SK-N-SH treated with all-trans-retinoic acid at 6 μM for 48 hours (cell line): ENCODE measurements around the gene AGMO.

Experiments
- ATAC-seq: fragments of 200-7000 bp; cut with Tn5 transposase; 3 replicates; pipeline ENCODE4 v1.9.1; 2020; ENCODE audit warnings: mild to moderate bottlenecking, moderate library complexity
- ARNTL ChIP-seq: fragments of 450-650 bp; formaldehyde crosslinking; IDR thresholded peaks from 2 replicates; pipeline ENCODE4 v1.5.0; 2020; ENCODE audit warnings: low read depth, mild to moderate bottlenecking, moderate library complexity, borderline replicate concordance
- BACH2 ChIP-seq: fragments of 250-450 bp; sonication (Bioruptor Pico); IDR thresholded peaks from 2 replicates; pipeline ENCODE4 v1.9.0; 2021; ENCODE audit warnings: mild to moderate bottlenecking, borderline replicate concordance
- CSDC2 ChIP-seq: fragments of 250-450 bp; sonication (Bioruptor Pico); IDR thresholded peaks from 2 replicates; pipeline ENCODE4 v1.5.0; 2020; ENCODE audit warnings: mild to moderate bottlenecking, moderate library complexity
- CSRNP3 ChIP-seq: fragments of 250-450 bp; sonication (Bioruptor Pico); IDR thresholded peaks from 2 replicates; pipeline ENCODE4 v1.5.1; 2021; ENCODE audit warnings: mild to moderate bottlenecking, moderate library complexity
- ESRRG ChIP-seq: fragments of 250-450 bp; sonication (Bioruptor Pico); IDR thresholded peaks from 2 replicates; pipeline ENCODE4 v1.6.1; 2021; ENCODE audit warnings: mild to moderate bottlenecking
- GLIS3 ChIP-seq: fragments of 250-450 bp; sonication (Bioruptor Pico); IDR thresholded peaks from 2 replicates; pipeline ENCODE4 v1.5.0; 2020; ENCODE audit warnings: mild to moderate bottlenecking, moderate library complexity
- OSR1 ChIP-seq: fragments of 250-450 bp; sonication (Bioruptor Pico); IDR thresholded peaks from 2 replicates; pipeline ENCODE4 v1.8.0; 2022; ENCODE audit warnings: moderate library complexity, mild to moderate bottlenecking, inconsistent platforms
- RARB ChIP-seq: fragments of 250-450 bp; sonication (Bioruptor Pico); IDR thresholded peaks from 2 replicates; pipeline ENCODE4 v1.8.0; 2021; ENCODE audit warnings: mild to moderate bottlenecking, moderate library complexity
- SNAI2 ChIP-seq: fragments of 250-450 bp; sonication (Bioruptor Pico); IDR thresholded peaks from 2 replicates; pipeline ENCODE4 v1.5.0; 2020; ENCODE audit warnings: mild to moderate bottlenecking, moderate library complexity
- TCF4 ChIP-seq: fragments of 250-450 bp; sonication (Bioruptor Pico); IDR thresholded peaks from 2 replicates; pipeline ENCODE4 v1.8.0; 2021; ENCODE audit warnings: mild to moderate bottlenecking, moderate library complexity, borderline replicate concordance
- TOX ChIP-seq: fragments of 250-450 bp; sonication (Bioruptor Pico); IDR thresholded peaks from 2 replicates; pipeline ENCODE4 v1.8.0; 2021; ENCODE audit warnings: mild to moderate bottlenecking, moderate library complexity, borderline replicate concordance
- ZC3H10 ChIP-seq: fragments of 250-450 bp; sonication (Bioruptor Pico); IDR thresholded peaks from 2 replicates; pipeline ENCODE4 v1.5.1; 2021; ENCODE audit warnings: mild to moderate bottlenecking, moderate library complexity
- ZFP3 ChIP-seq: fragments of 250-450 bp; sonication (Bioruptor Pico); IDR thresholded peaks from 2 replicates; pipeline ENCODE4 v1.5.0; 2020; ENCODE audit warnings: mild to moderate bottlenecking, moderate library complexity
- ZFP30 ChIP-seq: fragments of 450-650 bp; formaldehyde crosslinking; IDR thresholded peaks from 2 replicates; pipeline ENCODE4 v1.5.0; 2022; ENCODE audit warnings: mild to moderate bottlenecking, moderate library complexity
- ZNF565 ChIP-seq: fragments of 450-650 bp; formaldehyde crosslinking; conservative IDR thresholded peaks from 2 replicates; pipeline ENCODE4 v1.5.0; 2020; ENCODE audit warnings: low read depth, mild to moderate bottlenecking, moderate library complexity
- ZNF70 ChIP-seq: fragments of 450-650 bp; formaldehyde crosslinking; IDR thresholded peaks from 2 replicates; pipeline ENCODE4 v1.5.0; 2020; ENCODE audit warnings: mild to moderate bottlenecking, moderate library complexity
- ZNF8 ChIP-seq: fragments of 450-650 bp; formaldehyde crosslinking; IDR thresholded peaks from 2 replicates; pipeline ENCODE4 v1.5.0; 2020; ENCODE audit warnings: mild to moderate bottlenecking, moderate library complexity
- TF ChIP-seq, protein P1 (sequence below): fragments of 250-450 bp; sonication (Bioruptor Pico); IDR thresholded peaks from 2 replicates; pipeline ENCODE4 v1.8.0; 2021; ENCODE audit warnings: low read depth, mild to moderate bottlenecking, moderate library complexity, borderline replicate concordance
- TF ChIP-seq, protein P2 (sequence below): fragments of 250-450 bp; sonication (Bioruptor Pico); IDR thresholded peaks from 2 replicates; pipeline ENCODE4 v1.5.0; 2020; ENCODE audit warnings: mild to moderate bottlenecking, moderate library complexity
- TF ChIP-seq, protein P3 (sequence below): fragments of 250-450 bp; sonication (Bioruptor Pico); IDR thresholded peaks from 2 replicates; pipeline ENCODE4 v1.8.0; 2020; ENCODE audit warnings: mild to moderate bottlenecking, moderate library complexity, borderline replicate concordance

The AGMO gene

DNA sequence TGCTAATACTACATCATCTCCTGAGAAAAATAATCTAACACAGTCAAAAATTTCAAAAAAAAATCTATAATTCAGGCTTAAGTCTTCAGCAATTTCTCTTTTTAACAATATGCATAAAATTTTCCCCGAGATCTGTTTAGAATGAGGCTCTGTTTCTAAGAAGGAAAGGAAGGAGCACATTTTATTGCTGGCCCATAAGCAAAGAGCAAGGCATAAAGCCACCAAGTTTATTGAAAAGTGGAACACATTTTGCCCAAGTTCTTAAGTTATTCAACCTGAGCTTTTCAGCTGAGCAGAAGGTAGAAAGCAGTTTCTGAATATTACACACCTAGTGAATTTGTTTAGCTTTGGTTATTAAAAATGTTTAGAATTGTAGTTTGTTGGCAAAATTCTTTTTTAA, 73.9 kb downstream of the AGMO start:
- TF ChIP-seq BACH2 (no peak), SNAI2 (no peak), TOX (no peak), GLIS3 (no peak), TCF4 (no peak), ZFP3 (no peak), ZNF565 (CRISPR knock-in tag) (no peak), ESRRG (CRISPR knock-in tag) (no peak), OSR1 (CRISPR knock-in tag) (no peak), CSDC2 (CRISPR knock-in tag) (no peak), RARB (no peak), ZNF8 (CRISPR knock-in tag) (no peak)
- TF ChIP-seq, protein P1, sequence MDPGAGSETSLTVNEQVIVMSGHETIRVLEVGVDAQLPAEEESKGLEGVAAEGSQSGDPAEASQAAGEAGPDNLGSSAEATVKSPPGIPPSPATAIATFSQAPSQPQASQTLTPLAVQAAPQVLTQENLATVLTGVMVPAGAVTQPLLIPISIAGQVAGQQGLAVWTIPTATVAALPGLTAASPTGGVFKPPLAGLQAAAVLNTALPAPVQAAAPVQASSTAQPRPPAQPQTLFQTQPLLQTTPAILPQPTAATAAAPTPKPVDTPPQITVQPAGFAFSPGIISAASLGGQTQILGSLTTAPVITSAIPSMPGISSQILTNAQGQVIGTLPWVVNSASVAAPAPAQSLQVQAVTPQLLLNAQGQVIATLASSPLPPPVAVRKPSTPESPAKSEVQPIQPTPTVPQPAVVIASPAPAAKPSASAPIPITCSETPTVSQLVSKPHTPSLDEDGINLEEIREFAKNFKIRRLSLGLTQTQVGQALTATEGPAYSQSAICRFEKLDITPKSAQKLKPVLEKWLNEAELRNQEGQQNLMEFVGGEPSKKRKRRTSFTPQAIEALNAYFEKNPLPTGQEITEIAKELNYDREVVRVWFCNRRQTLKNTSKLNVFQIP (CRISPR knock-in tag): no peak
- no peak for ATAC-seq

DNA sequence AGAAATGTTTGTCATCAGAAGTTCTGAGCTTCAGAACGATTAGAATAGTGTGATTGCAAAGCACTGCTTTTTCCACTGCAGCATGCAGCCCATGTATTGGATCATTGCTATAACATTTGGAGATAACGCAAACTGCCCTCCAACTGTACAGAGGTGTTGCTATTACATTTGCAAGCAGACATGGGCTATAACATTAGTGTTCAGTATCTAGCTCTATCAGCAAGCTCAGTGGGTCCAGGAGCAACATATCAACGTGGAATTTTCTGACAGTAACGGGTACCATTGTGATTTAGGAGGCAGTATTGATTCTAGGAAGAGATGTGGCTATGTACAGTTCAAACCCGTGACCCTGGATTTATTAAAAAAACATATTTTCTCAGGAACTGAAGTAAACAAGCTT, 75.8 kb downstream of the AGMO start:
- no peak for ATAC-seq
- TF ChIP-seq BACH2: no peak
- TF ChIP-seq TCF4: no peak
- TF ChIP-seq CSRNP3 (CRISPR knock-in tag): no peak
- TF ChIP-seq CSDC2 (CRISPR knock-in tag): no peak
- TF ChIP-seq ZC3H10: no peak
- no peak for TF ChIP-seq OSR1 (CRISPR knock-in tag)
- TF ChIP-seq ZNF565 (CRISPR knock-in tag): no peak
- no peak for TF ChIP-seq ZNF8 (CRISPR knock-in tag)
- TF ChIP-seq TOX: no peak
- TF ChIP-seq, protein P2, sequence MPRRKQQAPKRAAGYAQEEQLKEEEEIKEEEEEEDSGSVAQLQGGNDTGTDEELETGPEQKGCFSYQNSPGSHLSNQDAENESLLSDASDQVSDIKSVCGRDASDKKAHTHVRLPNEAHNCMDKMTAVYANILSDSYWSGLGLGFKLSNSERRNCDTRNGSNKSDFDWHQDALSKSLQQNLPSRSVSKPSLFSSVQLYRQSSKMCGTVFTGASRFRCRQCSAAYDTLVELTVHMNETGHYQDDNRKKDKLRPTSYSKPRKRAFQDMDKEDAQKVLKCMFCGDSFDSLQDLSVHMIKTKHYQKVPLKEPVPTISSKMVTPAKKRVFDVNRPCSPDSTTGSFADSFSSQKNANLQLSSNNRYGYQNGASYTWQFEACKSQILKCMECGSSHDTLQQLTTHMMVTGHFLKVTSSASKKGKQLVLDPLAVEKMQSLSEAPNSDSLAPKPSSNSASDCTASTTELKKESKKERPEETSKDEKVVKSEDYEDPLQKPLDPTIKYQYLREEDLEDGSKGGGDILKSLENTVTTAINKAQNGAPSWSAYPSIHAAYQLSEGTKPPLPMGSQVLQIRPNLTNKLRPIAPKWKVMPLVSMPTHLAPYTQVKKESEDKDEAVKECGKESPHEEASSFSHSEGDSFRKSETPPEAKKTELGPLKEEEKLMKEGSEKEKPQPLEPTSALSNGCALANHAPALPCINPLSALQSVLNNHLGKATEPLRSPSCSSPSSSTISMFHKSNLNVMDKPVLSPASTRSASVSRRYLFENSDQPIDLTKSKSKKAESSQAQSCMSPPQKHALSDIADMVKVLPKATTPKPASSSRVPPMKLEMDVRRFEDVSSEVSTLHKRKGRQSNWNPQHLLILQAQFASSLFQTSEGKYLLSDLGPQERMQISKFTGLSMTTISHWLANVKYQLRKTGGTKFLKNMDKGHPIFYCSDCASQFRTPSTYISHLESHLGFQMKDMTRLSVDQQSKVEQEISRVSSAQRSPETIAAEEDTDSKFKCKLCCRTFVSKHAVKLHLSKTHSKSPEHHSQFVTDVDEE: no peak
- TF ChIP-seq, protein P3, sequence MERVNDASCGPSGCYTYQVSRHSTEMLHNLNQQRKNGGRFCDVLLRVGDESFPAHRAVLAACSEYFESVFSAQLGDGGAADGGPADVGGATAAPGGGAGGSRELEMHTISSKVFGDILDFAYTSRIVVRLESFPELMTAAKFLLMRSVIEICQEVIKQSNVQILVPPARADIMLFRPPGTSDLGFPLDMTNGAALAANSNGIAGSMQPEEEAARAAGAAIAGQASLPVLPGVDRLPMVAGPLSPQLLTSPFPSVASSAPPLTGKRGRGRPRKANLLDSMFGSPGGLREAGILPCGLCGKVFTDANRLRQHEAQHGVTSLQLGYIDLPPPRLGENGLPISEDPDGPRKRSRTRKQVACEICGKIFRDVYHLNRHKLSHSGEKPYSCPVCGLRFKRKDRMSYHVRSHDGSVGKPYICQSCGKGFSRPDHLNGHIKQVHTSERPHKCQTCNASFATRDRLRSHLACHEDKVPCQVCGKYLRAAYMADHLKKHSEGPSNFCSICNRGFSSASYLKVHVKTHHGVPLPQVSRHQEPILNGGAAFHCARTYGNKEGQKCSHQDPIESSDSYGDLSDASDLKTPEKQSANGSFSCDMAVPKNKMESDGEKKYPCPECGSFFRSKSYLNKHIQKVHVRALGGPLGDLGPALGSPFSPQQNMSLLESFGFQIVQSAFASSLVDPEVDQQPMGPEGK (CRISPR knock-in tag): no peak
- no peak for TF ChIP-seq GLIS3
- TF ChIP-seq, all 23 proteins: peak for 0

GRCh38 chr7:15485431-15485830, 76.4 kb downstream of the AGMO start:
- ATAC-seq: no peak
- TF ChIP-seq, protein P1 (CRISPR knock-in tag): no peak
- TF ChIP-seq CSRNP3 (CRISPR knock-in tag) (no peak), ZNF565 (CRISPR knock-in tag) (no peak), ZNF70 (CRISPR knock-in tag) (no peak), SNAI2 (no peak), ARNTL (no peak), ESRRG (CRISPR knock-in tag) (no peak), ZFP3 (no peak), GLIS3 (no peak), OSR1 (CRISPR knock-in tag) (no peak), BACH2 (no peak), CSDC2 (CRISPR knock-in tag) (no peak), ZFP30 (CRISPR knock-in tag) (no peak)
- TF ChIP-seq, protein P3 (CRISPR knock-in tag): no peak
- TF ChIP-seq, protein P2: no peak
